Hematopoietic multipotent progenitor cell treated with erythropoietin and hydrocortisone succinate and interleukin-3 and kit ligand, for 17 days (in vitro differentiated cells): Measurements from ENCODE around the gene RGS17.
"Not testable (repeated sequence)": the region's sequence is repeated elsewhere in the genome, so short reads cannot be mapped to it uniquely, and the experiment has no call there.

ENCODE experiments used
- DNase-seq: peaks from one replicate; pipeline ENCODE4 v3.0.0-alpha.2; 2015; ENCODE audit warnings: low spot score

Gene RGS17

GRCh38 chr6:153131037-153131981 lies at the start of gene RGS17:
Gene RGS17 (minus strand): TSS chr6:153131282. CDS start chr6:153044018, 87,264 bp downstream.
- DNase-seq, result no peak

- no peak for DNase-seq
Measured at GRCh38 chr6:153172815-153173214, 41.7 kb upstream of the RGS17 start.

DNA sequence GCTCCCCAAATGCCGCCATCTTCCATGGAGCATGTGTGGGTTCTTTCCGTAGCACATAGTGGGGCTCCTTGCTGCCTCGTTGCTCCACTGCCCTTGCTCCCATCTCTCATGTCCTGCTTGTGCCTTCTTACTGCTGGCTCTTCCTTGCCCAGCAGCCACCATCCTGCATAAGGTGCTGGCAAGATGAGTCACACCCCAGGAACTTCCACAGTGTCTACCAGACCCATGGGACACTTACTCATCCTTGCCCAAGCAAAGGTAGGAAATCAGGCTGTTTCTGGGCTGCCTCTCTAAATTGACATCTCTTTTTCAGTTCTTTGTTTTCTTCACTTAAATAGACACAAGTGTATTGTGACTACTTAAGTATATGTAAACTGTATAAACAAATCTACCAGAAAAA lies 39.4 kb upstream of the RGS17 start:
- no peak for DNase-seq

- no peak for DNase-seq
Measured at GRCh38 chr6:153167907-153168306, 36.8 kb upstream of the RGS17 start.

DNA sequence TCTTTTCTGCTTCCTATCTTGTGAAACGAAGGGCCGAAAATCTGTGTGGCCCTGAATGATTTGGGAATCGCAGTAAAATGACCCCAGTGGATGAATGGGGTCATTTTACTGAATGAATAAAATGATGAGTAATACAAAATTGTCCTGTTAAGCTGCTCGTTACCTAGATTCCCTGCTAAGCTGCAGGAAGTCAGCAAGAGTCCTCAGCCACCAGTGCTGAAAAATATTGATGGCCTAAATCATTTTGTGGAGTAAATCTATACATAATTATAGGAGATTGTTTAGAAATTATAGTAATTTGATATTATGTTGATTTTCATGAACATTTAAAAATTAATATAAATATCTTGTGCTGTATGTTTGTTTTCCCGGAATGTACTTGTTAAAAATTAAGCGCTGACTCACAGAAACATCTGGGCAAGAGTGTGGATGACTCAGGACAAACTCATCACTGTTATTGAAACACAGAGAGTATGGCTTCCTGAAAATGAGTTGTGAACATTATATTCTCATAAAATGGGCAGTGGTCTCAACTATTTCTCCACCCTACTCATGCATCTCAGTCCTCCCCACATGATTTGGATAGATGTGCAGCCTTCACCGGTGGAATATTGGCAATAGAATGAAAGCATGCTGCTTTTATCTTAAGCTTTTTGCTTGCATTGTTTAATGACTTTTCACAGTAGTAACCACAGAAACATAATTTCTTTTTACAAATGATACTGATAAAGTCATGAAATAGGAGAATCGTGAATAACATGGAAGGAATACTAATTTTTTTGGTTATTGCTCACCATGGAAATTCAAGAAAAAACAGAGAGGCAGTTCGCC lies 36.2 kb upstream of the RGS17 start:
- no peak for DNase-seq

DNA sequence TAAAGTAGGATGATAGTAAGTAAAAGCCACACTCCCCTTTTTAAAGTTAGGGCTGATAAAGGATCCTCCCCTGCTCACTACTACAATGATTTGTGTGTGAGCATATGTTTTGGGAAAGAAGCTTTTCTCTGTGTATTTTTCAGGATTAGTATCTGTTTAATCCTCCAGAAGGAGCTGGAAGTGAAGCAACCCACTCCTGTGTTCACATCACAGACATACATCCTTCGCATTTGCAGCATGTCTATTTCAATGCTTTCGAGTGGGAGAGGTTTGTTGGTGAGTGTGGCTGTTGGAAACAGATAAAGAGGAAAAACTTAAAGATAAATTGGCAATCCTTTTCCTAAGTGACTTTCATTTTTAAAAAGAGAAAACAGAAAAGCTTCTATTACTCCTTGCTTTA lies 31.6 kb upstream of the RGS17 start:
- DNase-seq, result no peak

DNA sequence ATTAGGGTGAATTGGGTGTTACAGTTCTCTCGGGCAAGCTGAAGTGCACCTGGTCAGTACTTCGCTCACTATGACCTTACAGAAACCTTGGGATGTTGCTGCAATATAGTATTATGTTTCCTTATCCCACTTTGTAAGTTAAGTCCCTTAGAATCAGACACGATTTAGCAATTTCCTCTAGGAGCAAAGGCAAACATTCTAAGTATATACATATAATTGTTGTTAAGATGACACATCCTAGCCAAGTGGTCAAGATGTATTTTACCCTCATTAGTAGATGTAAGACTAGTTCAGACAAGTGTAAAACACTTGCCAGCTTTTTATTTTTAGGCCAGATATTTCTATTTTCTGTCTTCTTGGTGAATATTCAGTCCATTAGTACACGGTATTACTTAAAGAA lies 31.1 kb upstream of the RGS17 start:
- no peak for DNase-seq

- no peak for DNase-seq
Measured at GRCh38 chr6:153160221-153160620, 29.1 kb upstream of the RGS17 start.

DNA sequence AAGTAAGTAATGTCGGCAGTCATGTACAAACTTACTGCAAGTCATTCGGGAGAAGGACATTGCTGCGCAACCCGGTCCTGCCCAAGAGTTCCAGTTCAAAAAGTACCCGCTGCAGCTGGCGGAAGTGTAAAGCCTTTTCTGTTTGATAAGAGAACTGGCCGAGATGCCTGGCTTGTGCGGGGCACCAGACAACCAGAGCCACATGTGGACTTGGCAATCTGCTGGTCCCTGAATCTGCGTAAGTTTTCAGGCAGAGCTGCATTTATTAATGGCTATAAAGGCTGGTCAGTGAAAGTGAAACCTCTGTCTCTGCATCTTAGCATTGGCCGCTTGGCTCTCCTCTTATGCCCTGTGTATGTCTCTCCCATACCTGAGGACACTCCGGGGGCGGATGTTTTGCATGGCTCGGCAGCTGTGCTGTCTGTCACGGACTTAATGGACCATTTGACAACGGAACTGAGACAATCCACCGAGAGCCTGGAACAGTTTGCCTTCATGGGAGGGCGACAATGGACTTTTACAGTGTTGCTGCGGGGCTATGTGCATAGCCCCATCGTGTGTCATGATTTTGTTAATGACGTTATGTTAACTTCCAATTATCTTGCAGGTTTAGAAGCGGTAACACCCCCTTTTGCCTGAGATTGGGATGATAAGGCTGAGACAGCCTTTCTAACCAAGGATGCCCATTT lies 19.8 kb upstream of the RGS17 start:
- no peak for DNase-seq

GRCh38 chr6:153150371-153150751 lies 19.3 kb upstream of the RGS17 start:
- no peak for DNase-seq

GRCh38 chr6:153149891-153150290 lies 18.8 kb upstream of the RGS17 start:
- no peak for DNase-seq

DNA sequence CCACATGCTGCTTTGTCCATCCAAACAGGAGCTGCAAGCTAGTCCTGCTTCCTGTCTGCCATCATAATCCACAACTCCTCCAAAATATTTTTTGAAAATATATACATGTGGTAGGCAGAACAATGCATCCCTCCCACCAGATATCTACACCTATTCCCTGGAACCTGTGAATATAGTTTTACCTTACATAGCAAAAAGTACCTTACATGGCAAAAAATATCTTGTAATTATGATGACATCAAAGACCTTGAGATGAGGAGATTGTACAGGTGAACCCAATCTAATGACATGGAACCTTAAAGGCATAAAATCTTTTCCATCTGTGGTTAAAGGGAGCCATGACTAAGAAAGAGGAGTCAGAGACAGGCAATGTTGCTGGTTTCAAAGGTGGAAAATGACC lies 15.3 kb upstream of the RGS17 start:
- no peak for DNase-seq

DNA sequence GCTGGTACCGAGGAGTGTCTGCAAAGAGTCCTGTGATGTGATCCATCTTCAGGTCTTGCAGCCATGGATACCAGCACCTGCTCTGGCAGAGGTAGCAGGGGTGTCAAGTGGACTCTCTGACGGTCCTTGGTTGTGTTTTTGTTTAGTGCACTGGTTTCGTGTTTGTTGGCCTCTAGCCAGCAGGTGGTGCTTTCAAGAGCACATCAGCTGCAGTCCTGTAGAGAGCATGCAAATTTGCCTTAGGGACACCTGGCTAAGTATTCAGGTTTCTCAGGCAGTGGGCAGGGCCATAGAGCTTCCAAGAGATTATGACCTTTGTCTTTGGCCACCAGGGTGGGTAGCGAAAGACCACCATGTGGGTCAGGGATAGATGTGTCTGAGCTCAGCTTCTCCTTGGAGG lies 14.5 kb upstream of the RGS17 start:
- no peak for DNase-seq

DNA sequence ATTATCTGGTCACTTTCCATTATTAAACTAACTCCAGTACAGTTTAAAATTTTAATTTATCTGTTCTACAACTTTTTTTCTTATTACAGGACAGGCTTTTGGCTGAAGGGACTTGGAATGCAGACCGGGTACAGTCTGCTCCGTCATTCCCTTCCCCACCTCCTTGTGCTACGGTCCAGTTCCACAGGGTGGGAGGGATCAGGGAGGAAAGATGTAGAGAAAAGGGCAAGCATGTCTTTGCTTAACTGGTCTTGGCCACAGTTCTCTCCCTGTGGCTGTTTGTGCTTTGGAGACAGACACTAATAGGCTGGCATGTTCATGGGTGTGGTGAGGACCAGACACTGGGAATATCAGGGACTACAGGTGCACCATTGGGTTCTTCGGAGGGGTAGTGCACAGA lies 12.1 kb upstream of the RGS17 start:
- DNase-seq, result no peak

DNA sequence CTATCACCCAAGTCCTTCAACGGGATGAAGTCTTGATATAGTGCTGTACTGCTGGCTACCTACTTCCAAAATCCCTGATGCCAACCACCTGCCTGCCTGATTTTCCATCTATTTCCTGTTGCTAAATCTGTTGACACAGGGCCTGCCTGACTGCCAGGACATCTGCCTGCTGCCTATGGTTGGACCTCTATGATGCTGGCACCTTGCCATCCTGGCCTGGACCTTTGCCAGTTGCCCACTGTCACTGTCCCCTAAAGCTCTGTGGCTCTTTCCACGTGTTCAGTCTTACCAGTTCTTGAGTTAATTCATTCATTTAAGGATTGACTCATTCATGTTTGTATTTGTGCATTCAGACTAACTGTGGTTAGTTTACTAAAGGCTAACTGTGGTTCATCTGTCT lies 9.2 kb upstream of the RGS17 start:
- no peak for DNase-seq

GRCh38 chr6:153138930-153139329 lies 7.8 kb upstream of the RGS17 start:
- no peak for DNase-seq

DNA sequence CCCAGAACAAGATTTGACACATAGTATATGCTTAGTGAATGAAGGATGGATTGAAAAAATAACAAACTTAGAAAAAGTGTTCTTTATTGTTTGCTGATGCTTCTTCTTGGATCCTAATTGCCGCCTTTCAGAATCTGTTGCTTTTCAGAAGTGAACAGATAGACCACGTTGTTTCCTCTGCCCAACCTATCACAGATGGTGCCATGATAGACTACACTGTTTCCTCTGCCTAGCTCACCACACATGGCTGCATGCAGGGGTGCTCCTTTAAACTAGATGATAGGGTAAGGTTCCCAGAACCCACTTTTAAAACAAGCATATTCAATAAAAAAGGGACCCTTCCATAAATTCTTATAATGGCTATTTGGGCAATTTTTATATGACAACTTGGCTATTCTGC lies 4.6 kb upstream of the RGS17 start:
- no peak for DNase-seq

DNA sequence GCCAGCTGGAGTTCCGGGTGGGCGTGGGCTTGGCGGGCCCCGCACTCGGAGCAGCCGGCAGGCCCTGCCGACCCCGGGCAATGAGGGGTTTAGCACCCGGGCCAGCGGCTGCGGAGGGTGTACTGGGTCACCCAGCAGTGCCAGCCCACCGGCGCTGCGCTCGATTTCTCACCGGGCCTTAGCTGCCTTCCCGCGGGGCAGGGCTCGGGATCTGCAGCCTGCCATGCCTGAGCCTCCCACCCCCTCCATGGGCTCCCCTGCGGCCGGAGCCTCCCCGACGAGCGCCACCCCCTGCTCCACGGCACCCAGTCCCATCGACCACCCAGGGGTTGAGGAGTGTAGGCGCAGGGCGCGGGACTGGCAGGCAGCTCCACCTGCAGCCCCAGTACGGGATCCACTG lies 2.6 kb upstream of the RGS17 start:
- not testable (repeated sequence) for DNase-seq

GRCh38 chr6:153130515-153131036 lies 506 bp downstream of the RGS17 start:
- DNase-seq, result no peak

GRCh38 chr6:153129873-153130514 lies 1.1 kb downstream of the RGS17 start:
- no peak for DNase-seq

- DNase-seq, result no peak
Measured at GRCh38 chr6:153126218-153126617, 4.9 kb downstream of the RGS17 start.

DNA sequence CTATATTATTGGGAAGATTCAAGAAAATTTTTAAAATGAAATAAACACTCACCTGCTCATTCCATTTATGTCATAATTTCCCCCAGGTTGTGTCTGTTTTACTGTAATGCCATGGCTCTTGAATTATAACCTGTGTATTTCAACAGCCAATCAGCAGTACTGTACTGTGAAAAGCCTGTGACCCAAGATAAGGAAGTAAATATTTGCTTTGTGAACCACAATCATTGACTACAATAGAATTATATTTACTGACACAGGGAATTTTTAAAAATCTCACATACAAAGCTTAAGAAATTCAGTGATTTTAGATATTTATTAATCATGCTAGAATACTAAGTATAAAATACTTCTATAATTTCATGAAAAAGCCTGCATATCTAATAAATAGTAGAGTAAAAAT lies 6.0 kb downstream of the RGS17 start:
- no peak for DNase-seq
